ES-I3 (cell line): ENCODE measurements around the gene COTL1.

ENCODE experiments used
- H3K36me3 ChIP-seq: 2 replicates; pipeline ENCODE4 v1.6.1; 2013; ENCODE audit warnings: mild to moderate bottlenecking, low read length, control low read depth, moderate library complexity; ENCODE audit not compliant: insufficient read depth
- H3K4me1 ChIP-seq: 2 replicates; pipeline ENCODE4 v1.6.1; 2013; ENCODE audit warnings: mild to moderate bottlenecking, control low read depth, low read length; ENCODE audit not compliant: insufficient read depth
- H3K9ac ChIP-seq: 2 replicates; pipeline ENCODE4 v1.6.1; 2013; ENCODE audit warnings: low read depth, mild to moderate bottlenecking, low read length, moderate library complexity
- H3K9me3 ChIP-seq: 2 replicates; pipeline ENCODE4 v1.6.1; 2013; ENCODE audit warnings: mild to moderate bottlenecking, low read length, moderate library complexity; ENCODE audit not compliant: control insufficient read depth, insufficient read depth

Gene COTL1

GRCh38 chr16:84603140-84603816 lies 14.6 kb downstream of the COTL1 start:
- peaks cover 49% of the 10 kb centered on the region for H3K4me1 ChIP-seq
- H3K36me3 ChIP-seq = peaks cover 4% of the 10 kb centered on the region
- H3K9me3 ChIP-seq = peaks cover 5% of the 10 kb centered on the region; the same call in 1 of the 2 replicates
- H3K9ac ChIP-seq = no peak overlapping the region

- Histone ChIP-seq H3K9ac (no peak overlapping the region), H3K9me3 (peaks cover 3% of the 10 kb centered on the region; the same call in 1 of the 2 replicates), H3K4me1 (peaks cover 54% of the 10 kb centered on the region), H3K36me3 (peaks cover 1% of the 10 kb centered on the region)
Measured at GRCh38 chr16:84600343-84601229, 17.3 kb downstream of the COTL1 start.

- Histone ChIP-seq H3K9me3 (no peaks in the 10 kb centered on the region), H3K4me1 (peaks cover 48% of the 10 kb centered on the region), H3K9ac (no peak overlapping the region), H3K36me3 (no peaks in the 10 kb centered on the region; the same call in 1 of the 2 replicates)
Measured at GRCh38 chr16:84599521-84600202, 18.2 kb downstream of the COTL1 start.

GRCh38 chr16:84598360-84598759 lies 19.5 kb downstream of the COTL1 start:
- Histone ChIP-seq H3K9ac (no peak overlapping the region), H3K36me3 (no peaks in the 10 kb centered on the region; the same call in 1 of the 2 replicates), H3K9me3 (no peaks in the 10 kb centered on the region), H3K4me1 (peaks cover 40% of the 10 kb centered on the region)

GRCh38 chr16:84597931-84598351 lies 19.9 kb downstream of the COTL1 start:
- Histone ChIP-seq H3K9me3 (no peaks in the 10 kb centered on the region), H3K4me1 (peaks cover 36% of the 10 kb centered on the region), H3K9ac (no peak overlapping the region), H3K36me3 (no peaks in the 10 kb centered on the region; the same call in 1 of the 2 replicates)

- no peaks in the 10 kb centered on the region; the same call in 1 of the 2 replicates for H3K36me3 ChIP-seq
- no peak overlapping the region for H3K9ac ChIP-seq
- peaks cover 32% of the 10 kb centered on the region for H3K4me1 ChIP-seq
- H3K9me3 ChIP-seq = no peaks in the 10 kb centered on the region
Measured at GRCh38 chr16:84597528-84597896, 20.4 kb downstream of the COTL1 start.

- Histone ChIP-seq H3K9me3 (no peaks in the 10 kb centered on the region), H3K9ac (no peak overlapping the region), H3K4me1 (peaks cover 32% of the 10 kb centered on the region), H3K36me3 (no peaks in the 10 kb centered on the region; the same call in 1 of the 2 replicates)
Measured at GRCh38 chr16:84596801-84597527, 20.9 kb downstream of the COTL1 start.

GRCh38 chr16:84596161-84596560 lies 21.7 kb downstream of the COTL1 start:
- H3K9me3 ChIP-seq = no peaks in the 10 kb centered on the region
- H3K4me1 ChIP-seq = peaks cover 24% of the 10 kb centered on the region
- no peaks in the 10 kb centered on the region; the same call in 1 of the 2 replicates for H3K36me3 ChIP-seq
- H3K9ac ChIP-seq = no peak overlapping the region

GRCh38 chr16:84595052-84595481 lies 22.8 kb downstream of the COTL1 start:
- Histone ChIP-seq H3K36me3 (no peaks in the 10 kb centered on the region; the same call in 1 of the 2 replicates), H3K4me1 (peaks cover 13% of the 10 kb centered on the region), H3K9me3 (no peaks in the 10 kb centered on the region), H3K9ac (no peak overlapping the region)

GRCh38 chr16:84594725-84595038 lies 23.2 kb downstream of the COTL1 start:
- H3K9ac ChIP-seq = no peak overlapping the region
- no peaks in the 10 kb centered on the region for H3K9me3 ChIP-seq
- peaks cover 10% of the 10 kb centered on the region for H3K4me1 ChIP-seq
- H3K36me3 ChIP-seq = no peaks in the 10 kb centered on the region; the same call in 1 of the 2 replicates

- H3K9me3 ChIP-seq = no peaks in the 10 kb centered on the region
- H3K9ac ChIP-seq = no peak overlapping the region
- peaks cover 6% of the 10 kb centered on the region for H3K4me1 ChIP-seq
- H3K36me3 ChIP-seq = no peaks in the 10 kb centered on the region; the same call in 1 of the 2 replicates
Measured at GRCh38 chr16:84593825-84594724, 23.8 kb downstream of the COTL1 start.

GRCh38 chr16:84592718-84593117 lies 25.2 kb downstream of the COTL1 start:
- Histone ChIP-seq H3K9me3 (no peaks in the 10 kb centered on the region), H3K9ac (no peak overlapping the region), H3K36me3 (peaks cover 7% of the 10 kb centered on the region), H3K4me1 (peaks cover 2% of the 10 kb centered on the region; the same call in 1 of the 2 replicates)
